Ureter (tissue), 1 donor: ENCODE results near the gene ELOF1. TPM values are rescaled to one million over a fixed set of nuclear protein-coding genes. Genes with fewer than 3 reads are reported as not detected.

Experiments used
- DNase-seq: peaks from one replicate; pipeline ENCODE4 v3.0.0-alpha.2; 2020; ENCODE audit warnings: low spot score
- total RNA-seq: library from RNA; stranded (reverse); gene quantifications from one replicate; pipeline ENCODE4 v1.2.4, GENCODE V29; 2023
- donor health status: DM: yes; HTN: yes; CAD: no.

ELOF1 gene
- total RNA-seq, 1 donor from 2014 or later, result 46.2 TPM

- peak; percentile 88 for DNase-seq
Observed at GRCh38 chr19:11535792-11536595, 23.0 kb downstream of the ELOF1 start.

DNA sequence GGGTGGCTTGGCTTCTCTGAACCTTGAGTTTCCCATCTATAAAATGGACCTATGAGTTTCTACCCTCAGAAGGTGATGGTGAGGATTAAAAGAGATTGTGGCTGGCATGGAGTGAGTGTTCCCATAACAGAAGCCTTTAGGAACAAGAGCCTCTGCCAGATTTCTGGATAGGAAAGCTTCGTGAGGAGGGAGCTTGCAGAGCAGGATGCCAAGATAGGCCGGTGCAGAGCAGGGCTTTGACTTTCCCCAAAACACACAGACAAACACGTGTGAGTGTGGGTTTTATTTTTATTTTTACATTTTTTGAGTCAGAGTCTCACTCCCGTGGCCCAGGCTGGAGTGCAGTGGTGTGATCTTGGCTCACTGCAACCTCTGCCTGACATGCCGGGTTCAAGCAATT lies 24.1 kb downstream of the ELOF1 start:
- DNase-seq, result no peak

DNA sequence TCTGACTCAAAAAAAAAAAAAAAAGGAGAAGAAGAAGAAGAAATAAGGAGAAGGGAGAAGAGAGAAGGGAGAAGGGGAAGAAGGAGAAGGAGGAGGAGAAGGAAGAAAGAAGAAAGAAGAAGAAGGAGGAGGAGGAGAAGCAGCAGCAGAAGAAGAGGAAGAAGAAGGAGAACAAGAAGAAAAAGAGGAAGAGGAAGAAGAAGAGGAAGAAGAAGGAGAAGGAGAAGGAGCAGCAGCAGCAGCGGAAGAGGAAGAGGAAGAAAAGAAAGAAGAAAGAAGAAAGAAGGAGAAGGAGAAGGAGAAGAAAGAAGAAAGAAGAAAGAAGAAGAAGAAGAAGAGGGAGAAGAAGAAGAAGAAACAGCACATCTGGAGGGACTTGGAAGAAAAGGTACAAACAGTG lies 24.5 kb downstream of the ELOF1 start:
- DNase-seq, result no peak

- DNase-seq, result peak; percentile 81
Observed at GRCh38 chr19:11530432-11530831, 28.6 kb downstream of the ELOF1 start.

- DNase-seq, result peak; percentile 98
Observed at GRCh38 chr19:11528551-11529341, 30.3 kb downstream of the ELOF1 start, which contains the start of gene ECSIT. Gene ECSIT (minus strand): TSS chr19:11529134. CDS start chr19:11519170, 9,964 bp downstream.

GRCh38 chr19:11519138-11519537 lies 39.9 kb downstream of the ELOF1 start:
- no peak for DNase-seq

DNA sequence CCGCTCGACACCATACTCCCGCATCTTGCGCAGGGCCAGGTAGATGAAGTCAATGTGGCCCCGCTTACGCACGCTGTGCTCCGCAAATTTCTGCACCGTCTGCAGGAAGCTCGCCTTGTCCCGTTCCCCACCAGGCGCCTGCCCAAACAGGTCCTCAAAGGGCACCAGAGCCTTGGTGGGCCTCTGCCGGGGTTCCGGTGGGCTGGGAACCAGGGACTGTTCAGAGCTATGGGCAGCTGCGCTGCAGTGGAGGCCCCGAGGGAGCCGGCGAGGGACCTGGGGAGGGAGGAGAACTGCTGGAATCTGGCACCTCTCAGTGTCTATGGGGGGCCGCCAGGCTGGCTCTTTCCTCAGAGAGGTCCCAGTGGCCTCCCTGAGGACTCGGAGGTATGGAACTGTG lies 45.1 kb downstream of the ELOF1 start:
- no peak for DNase-seq

- no peak for DNase-seq
Observed at GRCh38 chr19:11510444-11510843, 48.6 kb downstream of the ELOF1 start.

DNA sequence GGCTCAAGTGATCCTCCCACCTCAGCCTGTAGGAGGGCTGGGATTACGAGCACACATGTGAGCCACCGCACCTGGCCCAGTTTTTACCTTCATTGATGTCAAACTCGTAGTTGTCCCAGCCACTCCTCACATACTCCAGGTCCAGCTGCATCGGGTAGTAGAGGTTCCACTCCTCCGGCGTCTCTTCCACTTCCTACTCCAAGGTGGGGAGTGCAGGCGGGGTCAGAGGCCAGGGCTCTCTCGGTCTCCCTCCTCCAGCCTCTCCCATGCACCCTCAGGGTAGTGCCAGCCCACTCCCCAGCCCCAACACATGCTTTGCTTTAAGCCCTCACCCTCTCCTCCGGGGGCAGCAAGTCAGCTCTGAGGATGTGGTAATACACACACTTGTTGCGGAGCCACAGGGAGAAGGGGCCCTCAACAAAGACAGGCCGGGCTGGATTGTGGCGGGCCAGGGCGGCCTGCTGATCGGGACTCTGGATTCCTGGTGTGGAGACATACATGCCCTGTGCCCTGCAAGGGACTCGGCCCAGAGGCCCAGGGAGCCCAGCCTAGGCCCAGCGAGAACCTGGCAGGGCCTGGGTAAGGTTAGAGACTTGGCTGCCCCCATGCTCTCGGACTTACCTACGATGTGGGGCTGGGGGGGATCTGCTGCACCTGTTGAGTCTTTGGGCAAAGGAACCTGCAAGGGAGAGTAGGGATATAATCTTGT lies 51.5 kb downstream of the ELOF1 start:
- DNase-seq, result no peak

- DNase-seq, result no peak
Observed at GRCh38 chr19:11506967-11507366, 52.1 kb downstream of the ELOF1 start.

- DNase-seq, result no peak
Observed at GRCh38 chr19:11506101-11506555, 52.9 kb downstream of the ELOF1 start.

DNA sequence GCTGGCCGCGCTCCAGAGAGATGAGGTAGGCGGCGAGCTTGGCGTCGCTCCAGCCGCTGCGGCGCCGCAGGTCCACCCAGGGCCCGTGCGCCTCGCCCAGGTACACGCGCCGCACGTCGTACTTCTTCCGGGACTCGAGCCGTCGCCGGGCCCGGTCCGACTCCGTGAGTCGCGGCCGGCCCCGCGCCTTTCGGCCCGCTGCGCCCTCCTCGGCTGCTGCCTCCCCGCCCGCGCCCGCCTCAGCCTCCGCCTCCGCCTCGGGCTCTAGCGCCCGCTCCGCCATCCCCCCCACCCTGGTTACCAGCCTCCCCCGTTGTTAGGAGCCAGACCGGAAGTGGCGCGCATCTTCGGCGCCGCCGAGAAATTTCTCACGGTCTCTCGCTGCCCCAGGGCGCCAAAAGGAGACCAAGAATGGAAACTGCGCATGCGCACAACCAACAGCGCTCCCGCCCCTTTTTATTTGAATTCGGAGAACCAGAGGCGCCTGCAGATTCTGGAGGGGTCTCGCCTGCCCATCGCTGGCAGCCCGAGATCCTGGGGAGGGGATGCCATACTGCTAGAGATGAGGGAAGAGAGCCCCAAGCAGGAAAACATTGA lies 53.4 kb downstream of the ELOF1 start, which contains the start of gene ZNF653:
ZNF653 (minus strand) TSS at position 336 of the 597 bp plus-strand sequence; CDS start at position 283, 53 bp downstream.
- peak; percentile 97 for DNase-seq

GRCh38 chr19:11505032-11505503 lies 54.0 kb downstream of the ELOF1 start:
- peak; percentile 98 for DNase-seq

GRCh38 chr19:11504502-11505031 lies 54.5 kb downstream of the ELOF1 start:
- no peak for DNase-seq

Other genes starting within 250 kb of the ELOF1 start
- 58.1 TPM for gene RAB3D, start 219.6 kb downstream of the ELOF1 start, total RNA-seq
- gene TMEM205, start 213.0 kb downstream of the ELOF1 start, total RNA-seq, result 185 TPM
- gene CCDC159, start 212.7 kb downstream of the ELOF1 start, total RNA-seq, result 44.4 TPM
- gene PLPPR2, start 203.8 kb downstream of the ELOF1 start, total RNA-seq, result 25.5 TPM
- gene SWSAP1, start 184.6 kb downstream of the ELOF1 start, total RNA-seq, result 4.3 TPM
- gene EPOR, start 174.9 kb downstream of the ELOF1 start, total RNA-seq, result 6.7 TPM
- gene RGL3, start 139.9 kb downstream of the ELOF1 start, total RNA-seq, result 44.2 TPM
- 0.78 TPM for gene ODAD3, start 124.1 kb downstream of the ELOF1 start, total RNA-seq
- 267 TPM for gene PRKCSH, start 123.6 kb downstream of the ELOF1 start, total RNA-seq
- gene ELAVL3, start 78.2 kb downstream of the ELOF1 start, total RNA-seq, result not detected
- gene ZNF653, start 53.4 kb downstream of the ELOF1 start, total RNA-seq, result 10.9 TPM
- gene ECSIT, start 30.1 kb downstream of the ELOF1 start, total RNA-seq, result 43.7 TPM
- 301 TPM for gene CNN1, start 20.4 kb downstream of the ELOF1 start, total RNA-seq
- 19.9 TPM for gene ACP5, start 18.4 kb upstream of the ELOF1 start, total RNA-seq
- 20.7 TPM for gene ZNF627, start 38.3 kb upstream of the ELOF1 start, total RNA-seq
- 21.5 TPM for gene ZNF823, start 179.7 kb upstream of the ELOF1 start, total RNA-seq
- 17.9 TPM for gene ZNF441, start 207.8 kb upstream of the ELOF1 start, total RNA-seq
- gene ZNF491, start 239.3 kb upstream of the ELOF1 start, total RNA-seq, result 2.3 TPM